ENCODE results near the gene DCHS2. TPM values are rescaled to one million over a fixed set of nuclear protein-coding genes. Genes with fewer than 3 reads are reported as not detected.

Gene DCHS2
- total and polyA plus RNA-seq, 10 of the 15 experiments (the other 5 are each of a cell fraction or from before 2014, with no cell fraction given), result 0.01 to 0.31 (median 0.06) TPM; not detected in 3

DNA sequence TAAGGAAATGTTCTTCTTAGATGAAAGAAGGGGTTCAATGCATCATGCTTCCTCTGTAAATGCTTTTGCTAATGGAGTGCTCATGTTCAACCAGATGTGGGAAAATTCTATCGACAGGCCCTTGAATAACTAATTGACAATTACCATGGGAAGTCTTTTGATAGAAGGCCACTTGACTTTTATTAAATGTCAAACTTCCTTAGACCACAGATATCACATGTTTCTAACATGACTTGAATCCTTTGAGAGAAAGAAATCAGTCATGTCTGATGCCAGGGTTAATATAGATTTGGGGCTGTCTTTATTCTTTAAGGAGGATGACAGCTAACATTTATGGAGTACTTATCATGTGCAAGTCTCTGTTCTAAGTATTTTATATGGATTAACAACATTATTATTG lies 280.1 kb downstream of the DCHS2 start:
- Histone ChIP-seq H4K20me1 (ENCODE audit: control insufficient read depth, insufficient read depth) (no peaks in the 10 kb centered on the region), H3K4me2 (ENCODE audit: control insufficient read depth, insufficient read depth) (no peak overlapping the region), H3K9me3 (replicated peaks; ENCODE audit: control insufficient read depth, insufficient read depth, low read length) (no peaks in the 10 kb centered on the region), H3K27me3 (replicated peaks in 1 of 2; ENCODE audit: control insufficient read depth in 2 of 2, insufficient read depth in 2 of 2, low read length in 1 of 2) (no peaks in the 10 kb centered on the region), H3K4me3 (no peak overlapping the region), H3K27ac (ENCODE audit: control insufficient read depth, insufficient read depth) (no peak overlapping the region), H3K9ac (ENCODE audit: control insufficient read depth, insufficient read depth, low read length) (no peak overlapping the region), H3K36me3 (ENCODE audit: control insufficient read depth in 2 of 2, insufficient read depth in 2 of 2, low read length in 1 of 2) (no peaks in the 10 kb centered on the region), H2AFZ (ENCODE audit: control insufficient read depth, low read depth, low read length) (no peak overlapping the region), H3K4me1 (ENCODE audit: control insufficient read depth, insufficient read depth, low read length) (no peaks in the 10 kb centered on the region), H3K79me2 (ENCODE audit: control insufficient read depth, insufficient read depth, low read length) (no peaks in the 10 kb centered on the region)
- ATAC-seq, result no peak
- no TSS peak for BruUV-seq (replicated peaks)
- intact Hi-C loops (cut with micrococcal nuclease; ENCODE audit: unreplicated experiment) (no loop called here), in situ Hi-C loops (cut with MboI) (no loop called here)
- no peak for TF ChIP-seq ATF7 (IDR thresholded peaks at IDR 0.05; ENCODE audit: low read depth)
- no peak for TF ChIP-seq PAX5 (IDR thresholded peaks at IDR 0.05; ENCODE audit: borderline replicate concordance, low read depth, low read length)
- no peak for TF ChIP-seq MTA2 (IDR thresholded peaks at IDR 0.05; ENCODE audit: low read depth)
- no peak for TF ChIP-seq KLF5 (IDR thresholded peaks at IDR 0.05; ENCODE audit: partially characterized antibody)
- TF ChIP-seq, protein P1, sequence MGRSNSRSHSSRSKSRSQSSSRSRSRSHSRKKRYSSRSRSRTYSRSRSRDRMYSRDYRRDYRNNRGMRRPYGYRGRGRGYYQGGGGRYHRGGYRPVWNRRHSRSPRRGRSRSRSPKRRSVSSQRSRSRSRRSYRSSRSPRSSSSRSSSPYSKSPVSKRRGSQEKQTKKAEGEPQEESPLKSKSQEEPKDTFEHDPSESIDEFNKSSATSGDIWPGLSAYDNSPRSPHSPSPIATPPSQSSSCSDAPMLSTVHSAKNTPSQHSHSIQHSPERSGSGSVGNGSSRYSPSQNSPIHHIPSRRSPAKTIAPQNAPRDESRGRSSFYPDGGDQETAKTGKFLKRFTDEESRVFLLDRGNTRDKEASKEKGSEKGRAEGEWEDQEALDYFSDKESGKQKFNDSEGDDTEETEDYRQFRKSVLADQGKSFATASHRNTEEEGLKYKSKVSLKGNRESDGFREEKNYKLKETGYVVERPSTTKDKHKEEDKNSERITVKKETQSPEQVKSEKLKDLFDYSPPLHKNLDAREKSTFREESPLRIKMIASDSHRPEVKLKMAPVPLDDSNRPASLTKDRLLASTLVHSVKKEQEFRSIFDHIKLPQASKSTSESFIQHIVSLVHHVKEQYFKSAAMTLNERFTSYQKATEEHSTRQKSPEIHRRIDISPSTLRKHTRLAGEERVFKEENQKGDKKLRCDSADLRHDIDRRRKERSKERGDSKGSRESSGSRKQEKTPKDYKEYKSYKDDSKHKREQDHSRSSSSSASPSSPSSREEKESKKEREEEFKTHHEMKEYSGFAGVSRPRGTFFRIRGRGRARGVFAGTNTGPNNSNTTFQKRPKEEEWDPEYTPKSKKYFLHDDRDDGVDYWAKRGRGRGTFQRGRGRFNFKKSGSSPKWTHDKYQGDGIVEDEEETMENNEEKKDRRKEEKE (IDR thresholded peaks at IDR 0.05), result no peak
- TF ChIP-seq RUNX3 (IDR thresholded peaks at IDR 0.05; ENCODE audit: low read length), result no peak
- no peak for TF ChIP-seq HCFC1 (IDR thresholded peaks at IDR 0.05; ENCODE audit: low read length)
- TF ChIP-seq NR2C1 (IDR thresholded peaks at IDR 0.05), result no peak
- no peak for TF ChIP-seq STAT1 (conservative IDR thresholded peaks at IDR 0.05)
- TF ChIP-seq, protein P2, sequence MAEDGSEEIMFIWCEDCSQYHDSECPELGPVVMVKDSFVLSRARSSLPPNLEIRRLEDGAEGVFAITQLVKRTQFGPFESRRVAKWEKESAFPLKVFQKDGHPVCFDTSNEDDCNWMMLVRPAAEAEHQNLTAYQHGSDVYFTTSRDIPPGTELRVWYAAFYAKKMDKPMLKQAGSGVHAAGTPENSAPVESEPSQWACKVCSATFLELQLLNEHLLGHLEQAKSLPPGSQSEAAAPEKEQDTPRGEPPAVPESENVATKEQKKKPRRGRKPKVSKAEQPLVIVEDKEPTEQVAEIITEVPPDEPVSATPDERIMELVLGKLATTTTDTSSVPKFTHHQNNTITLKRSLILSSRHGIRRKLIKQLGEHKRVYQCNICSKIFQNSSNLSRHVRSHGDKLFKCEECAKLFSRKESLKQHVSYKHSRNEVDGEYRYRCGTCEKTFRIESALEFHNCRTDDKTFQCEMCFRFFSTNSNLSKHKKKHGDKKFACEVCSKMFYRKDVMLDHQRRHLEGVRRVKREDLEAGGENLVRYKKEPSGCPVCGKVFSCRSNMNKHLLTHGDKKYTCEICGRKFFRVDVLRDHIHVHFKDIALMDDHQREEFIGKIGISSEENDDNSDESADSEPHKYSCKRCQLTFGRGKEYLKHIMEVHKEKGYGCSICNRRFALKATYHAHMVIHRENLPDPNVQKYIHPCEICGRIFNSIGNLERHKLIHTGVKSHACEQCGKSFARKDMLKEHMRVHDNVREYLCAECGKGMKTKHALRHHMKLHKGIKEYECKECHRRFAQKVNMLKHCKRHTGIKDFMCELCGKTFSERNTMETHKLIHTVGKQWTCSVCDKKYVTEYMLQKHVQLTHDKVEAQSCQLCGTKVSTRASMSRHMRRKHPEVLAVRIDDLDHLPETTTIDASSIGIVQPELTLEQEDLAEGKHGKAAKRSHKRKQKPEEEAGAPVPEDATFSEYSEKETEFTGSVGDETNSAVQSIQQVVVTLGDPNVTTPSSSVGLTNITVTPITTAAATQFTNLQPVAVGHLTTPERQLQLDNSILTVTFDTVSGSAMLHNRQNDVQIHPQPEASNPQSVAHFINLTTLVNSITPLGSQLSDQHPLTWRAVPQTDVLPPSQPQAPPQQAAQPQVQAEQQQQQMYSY (CRISPR knock-in tag; IDR thresholded peaks at IDR 0.05), result no peak
- TF ChIP-seq ESRRA (IDR thresholded peaks at IDR 0.05; ENCODE audit: low read length), result no peak
- no peak for TF ChIP-seq CBX5 (IDR thresholded peaks at IDR 0.05; ENCODE audit: low read depth)
- TF ChIP-seq NR2F1 (conservative IDR thresholded peaks at IDR 0.05), result no peak
- no peak for TF ChIP-seq KAT2A (conservative IDR thresholded peaks at IDR 0.05; ENCODE audit: control insufficient read depth, low read depth, low read length)
- no peak for TF ChIP-seq NFIC (IDR thresholded peaks at IDR 0.05; ENCODE audit: low read depth, low read length)
- no peak for TF ChIP-seq EED (IDR thresholded peaks at IDR 0.05; ENCODE audit: low read depth)
- no peak for FAIRE-seq
- no peak for DNase-seq (ENCODE audit: low read depth, low spot score)
- CTCF ChIA-PET, result no interaction called here
- SMC1A ChIA-PET (ENCODE audit: uncharacterized antibody, unreplicated experiment), result no interaction called here
- RAD21 ChIA-PET (ENCODE audit: unreplicated experiment), result no interaction called here
- POLR2A ChIA-PET, result no interaction called here
- WGBS (ENCODE audit: insufficient coverage, insufficient replicate concordance, low lambda C conversion rate, missing lambda C conversion rate), result 33% methylated on average over 1 of the region's 1 CpG

Data from GM12878 (cell line).